ENCODE results near the gene CIT. TPM values are rescaled to one million over a fixed set of nuclear protein-coding genes. Genes with fewer than 3 reads are reported as not detected.

The CIT gene
- polyA plus RNA-seq, 3 donors = 0.03 TPM; not detected in 2

DNA sequence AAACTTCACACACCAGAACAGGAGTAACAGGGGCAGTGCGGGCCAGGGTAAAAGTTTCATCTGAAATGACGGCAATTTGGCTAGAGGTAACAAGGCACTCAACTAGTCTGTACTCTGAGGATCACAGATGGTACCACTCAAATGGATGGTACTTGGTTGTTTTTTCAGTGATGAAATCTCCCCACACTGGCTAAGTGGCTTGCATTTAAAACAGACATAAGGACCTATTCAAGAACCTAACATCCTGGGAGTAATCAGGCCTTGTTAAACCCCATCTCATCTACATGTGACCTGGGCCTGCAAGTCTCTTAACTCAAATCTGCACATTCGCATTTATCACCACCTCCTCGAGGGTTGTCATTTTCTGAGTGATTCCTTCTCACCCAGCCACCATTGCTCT, 118.4 kb downstream of the CIT start:
- H4K20me1 ChIP-seq (ENCODE audit: insufficient read depth, low read length) = no peaks in the 10 kb centered on the region
- Mint-ChIP-seq H3K36me3 (peaks cover 81 to 93% of the 10 kb centered on the region in 2 donors), H3K4me3 (no peak overlapping the region), H3K4me1 (no peaks in the 10 kb centered on the region), H3K27me3 (ENCODE audit: low read depth in 3 of 3) (no peaks in the 10 kb centered on the region), H3K27ac (peak overlapping the region in 1 of 7 donors; percentile 61), H3K9me3 (peaks cover 0 to 1% (median 0%) of the 10 kb centered on the region in 7 donors)
- DNase-seq = no peak
- peaks cover 69 to 97% of the 10 kb centered on the region in 2 donors for H3K36me3 ChIP-seq (replicated peaks in 1 of 2; ENCODE audit: control insufficient read depth in 1 of 2, insufficient read depth in 2 of 2, low read length in 2 of 2)
- no peak overlapping the region for H3K27ac ChIP-seq (ENCODE audit: low read depth in 1 of 2, low read length in 2 of 2)
- H3K4me1 ChIP-seq (ENCODE audit: control insufficient read depth in 1 of 2, insufficient read depth in 2 of 2, low read length in 2 of 2) = no peaks in the 10 kb centered on the region
- H3K79me2 ChIP-seq (ENCODE audit: insufficient read depth, low read length) = no peaks in the 10 kb centered on the region
- H2AFZ ChIP-seq (ENCODE audit: insufficient read depth, low read depth, low read length, poor library complexity, severe bottlenecking) = no peak overlapping the region
- WGBS (ENCODE audit: insufficient coverage) = 100% methylated on average over 2 of the region's 4 CpGs
- no peak overlapping the region for H3K9ac ChIP-seq (ENCODE audit: insufficient read depth, low read length, poor library complexity, severe bottlenecking)
- H3K4me3 ChIP-seq (replicated peaks in 1 of 3; ENCODE audit: low read depth in 2 of 3, low read length in 3 of 3) = no peak overlapping the region
- no peaks in the 10 kb centered on the region for H3K27me3 ChIP-seq (ENCODE audit: control insufficient read depth in 2 of 2, insufficient read depth in 2 of 2, low read length in 2 of 2)
- intact Hi-C loops (cut with micrococcal nuclease) = no loop called here
- no peak overlapping the region for H3K4me2 ChIP-seq (replicated peaks; ENCODE audit: extremely low read depth, low read length, poor library complexity, severe bottlenecking)
- TF ChIP-seq, protein P1, sequence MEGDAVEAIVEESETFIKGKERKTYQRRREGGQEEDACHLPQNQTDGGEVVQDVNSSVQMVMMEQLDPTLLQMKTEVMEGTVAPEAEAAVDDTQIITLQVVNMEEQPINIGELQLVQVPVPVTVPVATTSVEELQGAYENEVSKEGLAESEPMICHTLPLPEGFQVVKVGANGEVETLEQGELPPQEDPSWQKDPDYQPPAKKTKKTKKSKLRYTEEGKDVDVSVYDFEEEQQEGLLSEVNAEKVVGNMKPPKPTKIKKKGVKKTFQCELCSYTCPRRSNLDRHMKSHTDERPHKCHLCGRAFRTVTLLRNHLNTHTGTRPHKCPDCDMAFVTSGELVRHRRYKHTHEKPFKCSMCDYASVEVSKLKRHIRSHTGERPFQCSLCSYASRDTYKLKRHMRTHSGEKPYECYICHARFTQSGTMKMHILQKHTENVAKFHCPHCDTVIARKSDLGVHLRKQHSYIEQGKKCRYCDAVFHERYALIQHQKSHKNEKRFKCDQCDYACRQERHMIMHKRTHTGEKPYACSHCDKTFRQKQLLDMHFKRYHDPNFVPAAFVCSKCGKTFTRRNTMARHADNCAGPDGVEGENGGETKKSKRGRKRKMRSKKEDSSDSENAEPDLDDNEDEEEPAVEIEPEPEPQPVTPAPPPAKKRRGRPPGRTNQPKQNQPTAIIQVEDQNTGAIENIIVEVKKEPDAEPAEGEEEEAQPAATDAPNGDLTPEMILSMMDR (IDR thresholded peaks at IDR 0.05) = no peak
- no peaks in the 10 kb centered on the region for H3K9me3 ChIP-seq (replicated peaks in 1 of 2; ENCODE audit: control insufficient read depth in 1 of 2, insufficient read depth in 1 of 2, low read length in 2 of 2)

DNA sequence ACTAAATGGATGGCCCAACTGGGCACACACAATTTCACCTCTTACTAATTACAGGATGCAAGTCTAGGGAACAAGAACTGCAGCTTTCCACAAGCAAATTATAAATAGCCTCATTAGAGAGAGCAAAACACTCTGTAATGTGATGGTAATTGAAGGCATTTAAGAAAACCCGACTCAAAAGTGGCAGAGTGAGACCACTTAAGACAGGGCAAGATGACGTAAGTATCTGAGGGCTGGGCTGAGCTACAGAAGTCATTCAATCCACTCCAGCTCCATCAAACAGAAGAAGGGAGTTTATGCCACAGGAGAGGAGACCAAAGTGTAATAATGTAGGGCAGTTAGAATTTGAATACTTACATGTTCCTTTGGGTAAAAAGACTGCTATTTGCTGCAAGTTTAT, 118.9 kb downstream of the CIT start:
- Histone ChIP-seq H3K4me3 (replicated peaks in 1 of 3; ENCODE audit: low read depth in 2 of 3, low read length in 3 of 3) (no peak overlapping the region), H3K36me3 (replicated peaks in 1 of 2; ENCODE audit: control insufficient read depth in 1 of 2, insufficient read depth in 2 of 2, low read length in 2 of 2) (peaks cover 69 to 98% of the 10 kb centered on the region in 2 donors), H3K4me1 (ENCODE audit: control insufficient read depth in 1 of 2, insufficient read depth in 2 of 2, low read length in 2 of 2) (no peaks in the 10 kb centered on the region), H3K9me3 (replicated peaks in 1 of 2; ENCODE audit: control insufficient read depth in 1 of 2, insufficient read depth in 1 of 2, low read length in 2 of 2) (no peaks in the 10 kb centered on the region), H4K20me1 (ENCODE audit: insufficient read depth, low read length) (no peaks in the 10 kb centered on the region), H3K27me3 (ENCODE audit: control insufficient read depth in 2 of 2, insufficient read depth in 2 of 2, low read length in 2 of 2) (no peaks in the 10 kb centered on the region), H2AFZ (ENCODE audit: insufficient read depth, low read depth, low read length, poor library complexity, severe bottlenecking) (no peak overlapping the region), H3K27ac (ENCODE audit: low read depth in 1 of 2, low read length in 2 of 2) (no peak overlapping the region), H3K9ac (ENCODE audit: insufficient read depth, low read length, poor library complexity, severe bottlenecking) (no peak overlapping the region), H3K4me2 (replicated peaks; ENCODE audit: extremely low read depth, low read length, poor library complexity, severe bottlenecking) (no peak overlapping the region), H3K79me2 (ENCODE audit: insufficient read depth, low read length) (no peaks in the 10 kb centered on the region)
- intact Hi-C loops (cut with micrococcal nuclease) = no loop called here
- no peaks in the 10 kb centered on the region for H3K4me1 Mint-ChIP-seq
- peaks cover 0 to 1% (median 0%) of the 10 kb centered on the region in 7 donors for H3K9me3 Mint-ChIP-seq
- H3K36me3 Mint-ChIP-seq = peaks cover 78 to 93% of the 10 kb centered on the region in 2 donors
- TF ChIP-seq, protein P1 (IDR thresholded peaks at IDR 0.05) = no peak
- no peaks in the 10 kb centered on the region for H3K27me3 Mint-ChIP-seq (ENCODE audit: low read depth in 3 of 3)
- H3K4me3 Mint-ChIP-seq = no peak overlapping the region
- no CpG with 5 or more reads among the region's 2 CpGs for WGBS (ENCODE audit: insufficient coverage)
- H3K27ac Mint-ChIP-seq = no peak overlapping the region
- DNase-seq = no peak
